Measurements from ENCODE around the gene FLII.
"Not testable (repeated sequence)": the region's sequence is repeated elsewhere in the genome, so short reads cannot be mapped to it uniquely, and the experiment has no call there.

Gene FLII

DNA sequence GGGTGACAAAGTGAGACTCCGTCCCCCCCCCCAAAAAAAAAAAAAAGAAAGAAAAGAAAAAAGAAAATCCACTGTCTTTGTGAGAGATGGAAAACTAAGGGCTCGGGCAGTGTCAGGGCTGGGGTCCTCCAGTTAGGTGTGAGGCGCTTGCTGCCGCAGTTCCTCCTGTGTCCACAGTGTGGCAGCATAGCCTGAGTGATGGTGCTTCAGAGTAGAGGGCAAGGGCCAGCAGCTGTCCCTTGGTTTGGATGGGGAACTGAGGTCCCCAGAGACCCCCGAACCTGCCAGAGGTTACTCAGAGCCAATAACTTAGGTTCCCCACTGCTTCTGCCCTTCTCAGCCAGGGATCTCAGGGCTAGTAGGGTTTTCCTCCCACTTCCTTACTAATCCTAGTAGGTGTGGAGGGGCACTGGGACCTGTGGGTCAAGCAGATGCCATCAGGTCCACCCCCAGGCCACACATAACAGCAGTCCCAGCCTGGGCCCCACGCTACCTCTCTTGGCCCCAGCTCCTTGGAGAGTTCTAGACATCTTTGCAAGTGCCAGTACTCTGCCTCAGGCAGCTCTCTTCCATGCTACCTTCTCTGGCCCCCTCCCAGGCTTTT, 41.0 kb downstream of the FLII start:
- DNase-seq (ENCODE audit: low spot score): peak; percentile 88

DNA sequence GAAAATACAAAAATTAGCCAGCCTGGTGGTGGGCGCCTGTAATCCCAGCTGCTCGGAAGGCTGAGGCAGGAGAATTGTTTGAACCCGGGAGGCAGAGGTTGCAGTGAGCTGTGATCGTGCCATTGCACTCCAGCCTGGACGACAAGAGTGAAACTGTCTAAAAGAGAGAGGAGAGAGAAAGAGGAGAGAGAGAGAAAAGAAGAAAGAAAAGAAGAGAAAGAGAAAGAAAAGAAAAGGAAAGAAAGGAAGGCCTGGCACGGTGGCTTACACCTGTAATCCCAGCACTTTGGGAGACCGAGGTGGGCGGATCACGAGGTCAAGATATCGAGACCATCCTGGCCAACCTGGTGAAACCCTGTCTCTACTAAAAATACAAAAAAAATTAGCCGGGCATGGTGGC, 41.6 kb downstream of the FLII start:
- DNase-seq (ENCODE audit: low spot score): not testable (repeated sequence)

DNA sequence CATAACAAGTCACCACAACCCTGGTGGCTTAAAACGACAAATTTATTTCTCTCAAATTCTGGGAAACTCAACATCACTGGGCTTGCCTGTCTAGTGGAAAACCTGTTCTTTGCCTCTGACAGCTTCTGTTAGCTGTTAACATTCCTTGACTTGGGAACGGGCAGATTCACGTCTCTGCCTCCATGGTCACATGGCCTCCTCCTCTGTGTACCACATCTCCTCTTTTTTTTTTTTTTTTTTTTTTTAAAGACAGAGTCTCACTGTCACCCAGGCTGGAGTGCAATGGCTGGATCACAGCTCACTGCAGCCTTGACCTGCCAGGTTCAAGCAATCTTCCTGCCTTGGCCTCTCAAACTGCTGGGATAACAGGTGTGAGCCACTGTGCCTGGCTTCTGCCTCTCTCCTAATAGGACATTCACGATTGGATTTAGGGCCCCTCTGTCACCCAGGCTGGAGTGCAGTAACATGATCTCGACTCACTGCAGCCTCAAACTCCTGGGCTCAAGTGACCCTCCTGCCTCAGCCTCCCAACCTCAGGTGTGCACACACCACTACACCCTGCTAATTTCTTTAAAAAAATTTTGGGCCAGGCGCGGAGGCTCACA, 44.8 kb downstream of the FLII start:
- DNase-seq (ENCODE audit: low spot score): no peak

DNA sequence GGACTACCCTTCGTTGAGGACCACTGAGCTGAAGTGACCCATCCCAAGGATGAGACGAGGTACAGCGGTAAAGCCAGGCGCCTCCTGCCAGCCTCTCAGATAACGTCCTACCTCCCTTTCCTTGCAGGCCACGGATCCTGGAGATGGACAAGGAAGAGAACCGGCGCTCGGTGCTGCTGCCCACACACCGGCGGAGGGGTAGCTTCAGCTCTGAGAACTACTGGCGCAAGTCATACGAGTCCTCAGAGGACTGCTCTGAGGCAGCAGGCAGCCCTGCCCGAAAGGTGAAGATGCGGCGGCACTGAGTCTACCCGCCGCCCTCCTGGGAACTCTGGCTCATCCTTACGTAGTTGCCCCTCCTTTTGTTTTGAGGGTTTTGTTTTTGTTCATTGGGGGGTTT, 50.4 kb downstream of the FLII start:
- DNase-seq (ENCODE audit: low spot score): no peak

DNA sequence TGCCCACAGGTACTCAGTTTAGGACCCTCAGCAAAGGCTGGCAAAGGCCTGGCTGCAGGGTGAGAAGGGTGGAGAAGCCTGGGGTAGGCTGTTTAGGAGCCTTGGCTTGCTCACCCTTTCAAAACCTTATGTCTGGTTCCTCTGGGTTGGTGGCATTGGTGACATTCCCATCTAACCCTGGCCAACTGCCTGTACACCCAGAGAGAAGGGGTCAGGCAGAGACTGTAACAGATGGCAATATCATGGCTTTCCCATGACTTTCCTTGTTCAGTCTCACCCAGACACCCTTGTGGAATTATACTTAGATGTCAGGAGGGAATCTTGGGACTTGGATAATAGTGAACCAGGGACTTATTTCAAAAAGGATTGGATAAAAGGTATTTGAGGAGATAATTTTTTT, 51.6 kb downstream of the FLII start:
- no peak for DNase-seq (ENCODE audit: low spot score)

DNA sequence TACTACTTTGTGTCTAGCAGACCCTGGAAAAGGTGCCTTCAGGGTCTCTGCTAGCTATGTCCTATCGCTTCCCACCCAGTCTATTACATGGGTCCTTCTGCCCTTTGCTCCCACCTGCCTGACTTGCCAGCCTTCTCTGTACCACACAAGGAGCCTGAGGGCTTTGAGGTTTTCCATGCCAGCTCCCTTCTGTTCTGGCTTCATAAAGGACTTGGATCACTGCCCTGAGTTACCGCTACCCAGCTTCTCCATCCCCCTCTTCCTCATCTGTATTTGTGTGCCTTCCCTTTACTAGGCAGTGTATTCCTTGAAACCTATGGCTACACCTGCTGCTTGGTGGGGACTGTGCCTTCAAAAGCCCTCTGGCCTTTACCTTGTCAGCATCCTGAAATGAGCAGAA, 52.7 kb downstream of the FLII start:
- DNase-seq (ENCODE audit: low spot score): no peak

DNA sequence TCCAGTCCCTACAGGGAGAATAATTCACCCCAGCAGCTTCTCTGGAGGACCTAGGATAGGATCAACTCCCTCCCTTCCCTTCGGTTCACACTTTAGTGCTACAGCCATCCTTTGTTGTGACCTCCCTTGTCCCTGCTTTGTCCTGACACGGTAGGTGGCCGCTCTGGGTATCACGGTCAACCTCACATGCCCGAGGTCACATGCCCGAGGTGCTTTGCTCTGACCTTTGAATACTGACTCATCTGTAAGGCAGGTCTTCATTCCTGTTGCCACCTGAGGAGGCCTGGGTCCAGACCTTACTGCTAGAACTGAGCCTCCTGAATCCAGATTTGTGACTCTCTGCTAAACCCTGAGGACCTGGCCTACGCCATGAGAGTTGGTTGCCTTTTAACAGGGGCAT, 55.2 kb downstream of the FLII start:
- DNase-seq (ENCODE audit: low spot score): no peak

DNA sequence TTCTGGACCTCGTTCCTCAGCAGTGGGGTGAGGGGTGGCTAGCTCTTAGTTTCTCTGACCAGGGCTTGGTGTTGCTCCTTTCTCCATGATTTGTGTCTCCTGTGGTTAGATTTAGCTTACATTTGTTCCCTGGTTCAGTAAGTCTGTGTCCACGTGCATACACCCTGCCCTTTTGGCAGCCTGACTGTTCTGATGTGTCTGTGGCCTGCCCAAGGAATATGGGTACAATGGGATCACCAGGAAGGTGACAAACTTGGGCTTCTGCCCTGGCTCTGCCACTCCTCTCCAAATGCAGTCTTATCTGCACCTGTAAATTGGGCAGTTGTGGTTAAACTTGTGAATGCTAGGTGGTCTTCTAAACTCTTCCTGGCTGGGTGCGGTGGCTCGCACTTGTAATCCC, 57.4 kb downstream of the FLII start:
- no peak for DNase-seq (ENCODE audit: low spot score)

DNA sequence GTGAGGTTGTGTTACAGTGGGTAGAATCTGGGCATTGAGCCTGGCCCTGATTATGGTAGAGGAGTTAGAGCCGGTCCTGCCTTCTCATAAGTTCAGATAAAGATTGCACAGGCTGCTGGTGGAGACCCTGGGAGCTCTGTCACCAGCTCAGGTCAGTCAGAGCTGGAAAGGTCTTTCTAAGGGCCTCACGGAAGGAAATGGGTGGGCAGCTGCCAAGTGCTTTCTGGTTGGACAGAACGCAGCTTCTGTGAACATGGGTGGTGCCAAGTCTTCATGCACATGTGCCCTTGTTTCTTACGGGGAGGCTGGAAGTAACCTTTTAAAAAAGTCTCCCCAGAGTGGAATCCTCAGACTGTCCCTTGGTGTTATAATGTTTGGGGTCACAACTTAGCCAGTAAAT, 60.0 kb downstream of the FLII start:
- DNase-seq (ENCODE audit: low spot score): no peak

DNA sequence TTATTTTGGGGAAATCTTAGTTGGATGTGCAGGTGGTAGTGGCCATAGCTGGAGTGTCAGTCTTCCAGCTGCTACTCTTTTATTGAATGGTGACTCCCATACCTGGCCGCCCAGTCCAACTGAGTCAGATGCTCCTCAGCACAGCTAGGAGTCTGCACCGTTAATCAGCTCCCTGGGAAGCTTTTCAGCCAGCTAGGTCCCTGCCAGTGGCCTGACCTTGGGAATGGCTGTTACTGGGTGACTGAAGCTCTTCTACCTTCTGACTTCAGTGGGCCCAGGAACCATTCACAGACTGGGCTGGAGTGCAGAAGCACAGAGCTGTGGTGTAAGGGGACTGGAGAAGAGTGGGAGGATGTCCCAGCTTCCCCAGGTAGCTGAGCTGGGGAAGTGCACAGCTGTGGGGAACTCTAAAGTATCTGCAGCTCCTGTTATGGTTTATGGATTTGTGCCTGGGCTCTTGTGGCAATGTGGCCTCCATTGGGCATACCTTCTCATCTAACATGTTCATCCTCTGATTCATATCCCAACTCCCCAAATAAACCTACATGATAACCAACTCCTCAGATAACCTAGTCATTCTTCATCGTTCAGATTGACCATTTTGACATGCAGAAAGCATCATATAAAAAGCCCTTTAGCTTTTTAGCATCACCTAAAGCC, 60.9 kb downstream of the FLII start:
- DNase-seq (ENCODE audit: low spot score): no peak

DNA sequence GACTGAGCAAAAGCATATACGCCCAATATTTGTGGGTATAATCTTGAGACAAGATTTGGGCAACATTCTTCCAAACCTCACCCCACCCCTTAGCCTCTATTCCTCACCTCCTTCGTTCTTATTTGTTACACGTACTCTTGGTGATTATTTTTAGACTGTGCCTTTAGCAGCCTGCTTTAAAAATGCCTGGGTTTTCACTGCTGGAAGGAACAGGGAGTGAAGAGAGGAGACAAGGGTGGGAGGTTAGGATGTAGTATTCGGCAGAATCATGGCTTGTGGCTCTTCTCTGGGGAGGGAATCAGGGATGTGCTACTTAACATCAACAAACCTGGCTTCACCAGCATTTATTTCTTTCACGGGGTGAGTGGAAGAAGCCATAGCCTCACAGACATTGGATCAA, 63.3 kb downstream of the FLII start:
- no peak for DNase-seq (ENCODE audit: low spot score)
